Endothelial cell of umbilical vein (primary cell): Measurements from ENCODE around the gene RNF11. TPM values are rescaled to one million over a fixed set of nuclear protein-coding genes. Genes with fewer than 3 reads are reported as not detected.
A peak's percentile ranks its signal among the peaks of the same experiment; 100 is the strongest.

ENCODE experiments used
- BruUV-seq: library from RNA; stranded (reverse); fragments of 400-500 nt; replicated peaks from 2 replicates; lab custom pipeline; 2021; lab: Mats Ljungman, UMichigan
- CTCF ChIA-PET: fragments of 300-600, 350-600 bp; sonication (Branson Sonifier 250); formaldehyde crosslinking; loops from one replicate; lab custom pipeline; 2021; ENCODE audit warnings: antibody characterized with exemption, inconsistent platforms; lab: Charles Lee
- POLR2A ChIA-PET: fragments of 300-600, 350-600 bp; sonication (Branson Sonifier 250); formaldehyde crosslinking; loops from one replicate; lab custom pipeline; 2021; ENCODE audit warnings: antibody characterized with exemption, inconsistent platforms; lab: Charles Lee
- DNase-seq: peaks from one replicate; pipeline ENCODE4 v3.0.0-alpha.2; 2011; ENCODE audit warnings: low read depth, low spot score
- FAIRE-seq: peaks from 2 replicates; lab custom pipeline; 2011; peaks lifted over from hg19 to GRCh38; lab: Jason Lieb, UNC
- H2AFZ ChIP-seq: 2 replicates; pipeline ENCODE4 v1.6.0; 2012; ENCODE audit warnings: low read depth, low read length, control low read depth, inconsistent platforms
- H3K27ac ChIP-seq: 2 replicates; pipeline ENCODE4 v1.5.1; 2011; ENCODE audit warnings: low read depth, mild to moderate bottlenecking, control low read depth, low read length, moderate library complexity; ENCODE audit not compliant: insufficient read depth
- H3K27me3 ChIP-seq, 2 experiments: 2 replicates each; pipeline versions ENCODE4 v1.6.0 to v1.6.1; 2011; ENCODE audit warnings: low read length in 2 of 2, mixed read lengths in 1 of 2; ENCODE audit not compliant: control insufficient read depth in 2 of 2, insufficient read depth in 2 of 2
- H3K36me3 ChIP-seq, 2 experiments: 2 replicates in 1 of 2; 3 replicates in 1 of 2; pipeline ENCODE4 v1.5.1; 2011; ENCODE audit warnings: low read length in 2 of 2, mild to moderate bottlenecking in 1 of 2, moderate library complexity in 1 of 2; ENCODE audit not compliant: control insufficient read depth in 2 of 2, insufficient read depth in 2 of 2; ENCODE audit errors: extremely low read depth in 1 of 2
- H3K4me1 ChIP-seq: 3 replicates; pipeline ENCODE4 v1.5.1; 2011; ENCODE audit warnings: mild to moderate bottlenecking, low read length; ENCODE audit not compliant: control insufficient read depth, insufficient read depth; ENCODE audit errors: extremely low read depth
- H3K4me2 ChIP-seq: 2 replicates; pipeline ENCODE4 v1.6.1; 2011; ENCODE audit warnings: low read length, control low read depth, mixed read lengths; ENCODE audit not compliant: insufficient read depth
- H3K4me3 ChIP-seq, 3 experiments: fragments of 200-600 bp in 1 of 3; sonication (generic), shearing (Covaris generic) in 1 of 3; replicated peaks in 1 of 3; 2 replicates each; pipeline ENCODE4 v1.5.1; 2011 to 2016; ENCODE audit warnings: control low read depth in 3 of 3, low read length in 3 of 3, mild to moderate bottlenecking in 2 of 3, inconsistent platforms in 1 of 3, low read depth in 1 of 3, moderate library complexity in 1 of 3; ENCODE audit not compliant: insufficient read depth in 1 of 3
- H3K79me2 ChIP-seq: 2 replicates; pipeline ENCODE4 v1.6.0; 2012; ENCODE audit warnings: low read length, inconsistent platforms; ENCODE audit not compliant: control insufficient read depth, insufficient read depth
- H3K9ac ChIP-seq: replicated peaks from 2 replicates; pipeline ENCODE3; 2011; ENCODE audit warnings: low read length, control low read depth; ENCODE audit not compliant: insufficient read depth; ENCODE audit errors: extremely low read depth
- H3K9me1 ChIP-seq: replicated peaks from 3 replicates; pipeline ENCODE4 v1.6.0; 2011; ENCODE audit warnings: mild to moderate bottlenecking, low read length; ENCODE audit not compliant: control insufficient read depth, insufficient read depth; ENCODE audit errors: extremely low read depth
- H3K9me3 ChIP-seq: replicated peaks from 2 replicates; pipeline ENCODE4 v1.5.1; 2012; ENCODE audit warnings: low read length, inconsistent platforms; ENCODE audit not compliant: control insufficient read depth, insufficient read depth
- H4K20me1 ChIP-seq: replicated peaks from 2 replicates; pipeline ENCODE3; 2011; ENCODE audit warnings: mild to moderate bottlenecking, low read length; ENCODE audit not compliant: control insufficient read depth, insufficient read depth; ENCODE audit errors: extremely low read depth
- CTCF ChIP-seq, 2 donors: IDR thresholded peaks; 1 replicate in 1 of 2; 2 replicates in 1 of 2; pipeline ENCODE4 v1.5.1; 2011; ENCODE audit warnings: low read length in 2 of 2, mild to moderate bottlenecking in 2 of 2, moderate library complexity in 2 of 2, control low read depth in 1 of 2, inconsistent platforms in 1 of 2, low read depth in 1 of 2; ENCODE audit not compliant: insufficient read depth in 1 of 2; ENCODE audit errors: extremely low read depth in 1 of 2
- EZH2 ChIP-seq: IDR thresholded peaks from 2 replicates; pipeline ENCODE4 v1.6.1; 2012; ENCODE audit warnings: borderline replicate concordance, low read depth, mild to moderate bottlenecking, moderate library complexity, low read length, inconsistent platforms; ENCODE audit not compliant: severe bottlenecking
- FOS ChIP-seq: IDR thresholded peaks from 2 replicates; pipeline ENCODE4 v1.6.1; 2011; ENCODE audit warnings: mild to moderate bottlenecking, low read length, moderate library complexity, borderline replicate concordance; ENCODE audit not compliant: insufficient read depth
- GATA2 ChIP-seq: IDR thresholded peaks from 2 replicates; pipeline ENCODE4 v1.7.0; 2011; ENCODE audit warnings: low read depth, mild to moderate bottlenecking, moderate library complexity, mixed read lengths, low read length; ENCODE audit not compliant: insufficient read length, insufficient read depth
- JUN ChIP-seq: IDR thresholded peaks from 2 replicates; pipeline ENCODE4 v1.6.1; 2011; ENCODE audit warnings: borderline replicate concordance, low read depth; ENCODE audit not compliant: insufficient read length, insufficient read depth
- MAX ChIP-seq: IDR thresholded peaks from 2 replicates; pipeline ENCODE4 v1.6.1; 2011; ENCODE audit not compliant: insufficient read depth, insufficient read length
- MYC ChIP-seq: IDR thresholded peaks from one replicate; pipeline ENCODE4 v1.6.1; 2011; ENCODE audit warnings: mild to moderate bottlenecking, low read depth, low read length
- POLR2A ChIP-seq: IDR thresholded peaks from 2 replicates; pipeline ENCODE4 v1.6.1; 2012; ENCODE audit warnings: low read depth, mild to moderate bottlenecking, control low read depth, low read length
- POLR2AphosphoS5 ChIP-seq: IDR thresholded peaks from 2 replicates; pipeline ENCODE4 v1.6.1; 2012; ENCODE audit warnings: low read depth, mild to moderate bottlenecking, control low read depth, low read length, moderate library complexity; ENCODE audit not compliant: insufficient read depth
- dilution Hi-C: fragments of 300-500 bp; cut with MboI; formaldehyde crosslinking; loops from one replicate; pipeline ENCODE4 v1.15.0; 2019; ENCODE audit warnings: low sequenced_read_pairs; ENCODE audit not compliant: extremely low pct_ligation_motif_present
- intact Hi-C: fragments of 100-400 bp; cut with micrococcal nuclease; formaldehyde crosslinking; loops from one replicate; pipeline ENCODE4 v1.10.0; 2022
- polyA plus RNA-seq, 4 experiments: library from polyadenylated mRNA; depleted of rRNA in 3 of 4; stranded (reverse) in 3 of 4; unstranded in 1 of 4; fragments of >200 nt; gene quantifications; 2 replicates each; pipeline versions ENCODE4 v1.2.1 to v1.2.3, GENCODE V29; 2011 to 2012; ENCODE audit warnings: missing spikeins in 1 of 4
- total RNA-seq: library from RNA; stranded (reverse); gene quantifications from 2 replicates; pipeline ENCODE4 v1.2.3, GENCODE V29; 2021

Gene RNF11
- total and polyA plus RNA-seq, 2 donors (not counting 3 experiments of a cell fraction or from before 2014, with no cell fraction given): 75.2 to 82.9 TPM

- dilution Hi-C loops: no loop called here
- no peak overlapping the region for H2AFZ ChIP-seq
These were observed 1.9 kb downstream of the RNF11 start for GRCh38 chr1:51238034-51238403.

More at GRCh38 chr1:51238034-51238403, 1.9 kb downstream of the RNF11 start:
- Histone ChIP-seq H3K4me2 (peak overlapping the region; percentile 99), H3K9me1 (no peaks in the 10 kb centered on the region), H4K20me1 (peaks cover 3% of the 10 kb centered on the region), H3K9me3 (no peaks in the 10 kb centered on the region), H3K27ac (peak overlapping the region; percentile 97), H3K79me2 (peaks cover 66% of the 10 kb centered on the region), H3K9ac (peak overlapping the region; percentile 99), H3K36me3 (no peaks in the 10 kb centered on the region), H3K4me3 (peak overlapping the region; percentile 88 to 98 (median 91)), H3K27me3 (no peaks in the 10 kb centered on the region), H3K4me1 (peaks cover 31% of the 10 kb centered on the region)
- DNase-seq: no peak
- TF ChIP-seq JUN (no peak), POLR2AphosphoS5 (no peak), POLR2A (no peak), FOS (no peak), CTCF (IDR thresholded peaks at IDR 0.05; ENCODE audit: extremely low read depth in 1 of 2, insufficient read depth in 1 of 2, low read depth in 1 of 2, low read length in 2 of 2) (no peak), MAX (no peak), GATA2 (no peak), EZH2 (no peak), MYC (no peak)
- no TSS peak for BruUV-seq
- intact Hi-C loops: loop anchor here (10.0 kb wide), 1 partner anchor 297 kb away; no protein-coding TSS in a partner anchor
- ChIA-PET POLR2A (interaction anchor here (1.4 kb wide), 1 partner anchor 10 kb away, joined by 3 read pairs; no protein-coding TSS in a partner anchor), CTCF (interaction anchor here (1.1 to 1.2 kb wide), 2 partner anchors 14 to 47 kb away, joined by 3 to 4 read pairs; no protein-coding TSS in a partner anchor)
- no peak for FAIRE-seq
